Aorta (tissue), 5 donors: ENCODE measurements around the gene KCNJ10. TPM values are rescaled to one million over a fixed set of nuclear protein-coding genes. Genes with fewer than 3 reads are reported as not detected.

Experiments
- ATAC-seq: fragments of 200-7000 bp; cut with Tn5 transposase; one replicate; pipeline ENCODE4 v1.9.1; 2022; ENCODE audit warnings: moderate library complexity; ENCODE audit not compliant: low FRiP score
- DNase-seq, 2 donors: peaks; one replicate each; pipeline ENCODE4 v3.0.0-alpha.2; 2020
- H3K27ac ChIP-seq, 2 donors: one replicate each; pipeline ENCODE4 v1.5.1; 2013; ENCODE audit warnings: low read length in 2 of 2, mild to moderate bottlenecking in 2 of 2, moderate library complexity in 2 of 2, control low read depth in 1 of 2, inconsistent platforms in 1 of 2, low read depth in 1 of 2
- H3K27me3 ChIP-seq, 2 donors: one replicate each; pipeline ENCODE4 v1.6.1; 2013; ENCODE audit warnings: control low read depth in 1 of 2, low read length in 1 of 2, mild to moderate bottlenecking in 1 of 2, moderate library complexity in 1 of 2; ENCODE audit not compliant: insufficient read depth in 2 of 2, control insufficient read depth in 1 of 2
- H3K36me3 ChIP-seq, 2 donors: one replicate each; pipeline ENCODE4 v1.6.1; 2013; ENCODE audit warnings: control low read depth in 1 of 2, low read length in 1 of 2, mild to moderate bottlenecking in 1 of 2; ENCODE audit not compliant: insufficient read depth in 2 of 2, control insufficient read depth in 1 of 2
- H3K4me1 ChIP-seq, 2 donors: one replicate each; pipeline ENCODE4 v1.6.1; 2013; ENCODE audit warnings: low read length in 2 of 2, control low read depth in 1 of 2, mild to moderate bottlenecking in 1 of 2, moderate library complexity in 1 of 2; ENCODE audit not compliant: insufficient read depth in 2 of 2, control insufficient read depth in 1 of 2
- H3K4me3 ChIP-seq, 2 donors: one replicate each; pipeline ENCODE4 v1.5.1; 2013; ENCODE audit warnings: low read length in 2 of 2, control low read depth in 1 of 2, mild to moderate bottlenecking in 1 of 2
- H3K9me3 ChIP-seq: one replicate; pipeline ENCODE4 v1.6.1; 2013; ENCODE audit warnings: mild to moderate bottlenecking, low read length; ENCODE audit not compliant: control insufficient read depth
- WGBS, 2 donors: extraction: QIAGEN DNeasy Blood & Tissue Kit; methylation state at CpG; one replicate each; pipeline ENCODE4 v1.1.7; 2013; 5-methylcytosine and 5-hydroxymethylcytosine counted together
- intact Hi-C, 2 donors: fragments of 100-400 bp; cut with DNase I; formaldehyde crosslinking; loops; one replicate each; pipeline versions ENCODE4 v1.14.2 to v1.15.0; 2022
- polyA plus RNA-seq, 2 donors: library from polyadenylated mRNA; stranded (reverse); fragments of 200-250 nt; gene quantifications; one replicate each; pipeline ENCODE4 v1.2.3, GENCODE V29; 2013
- total RNA-seq, 2 donors: library from RNA; stranded (reverse); fragmentation: NEBNext Ultra II Directional; extraction: Animal tissue kit (Norgen Biotek cat#: 25700); gene quantifications; one replicate each; pipeline ENCODE4 v1.2.1, GENCODE V29; 2021
- donor health status: healthy with polysubstance abuse.
- donor health status: Bipolar disorder and iron deficiency.
- donor health status: DM: no; HTN: no; CAD: no.
- donor health status: DM: no; HTN: no; CAD: no.
- donor health status: DM: yes; HTN: yes; CAD: no.

The KCNJ10 gene
- total and polyA plus RNA-seq, 4 donors: 0.10 to 0.63 (median 0.24) TPM; not detected in 1

GRCh38 chr1:160064164-160064563 is 5.8 kb downstream of the KCNJ10 start:
- no peaks in the 10 kb centered on the region for H3K9me3 ChIP-seq
- intact Hi-C loops: no loop called here
- no peak overlapping the region for H3K4me3 ChIP-seq
- ATAC-seq (no peak), DNase-seq (no peak)
- H3K4me1 ChIP-seq: no peaks in the 10 kb centered on the region
- H3K27ac ChIP-seq: no peak overlapping the region
- H3K36me3 ChIP-seq: no peaks in the 10 kb centered on the region
- no peaks in the 10 kb centered on the region for H3K27me3 ChIP-seq
- 88% methylated on average over 3 of the region's 3 CpGs for WGBS, 2 donors

- no peaks in the 10 kb centered on the region for H3K4me1 ChIP-seq
- 94 to 97% methylated on average over 5 of the region's 5 CpGs for WGBS, 2 donors
- H3K36me3 ChIP-seq: no peaks in the 10 kb centered on the region
- DNase-seq (no peak), ATAC-seq (no peak)
- no peaks in the 10 kb centered on the region for H3K27me3 ChIP-seq
- no peak overlapping the region for H3K4me3 ChIP-seq
- H3K27ac ChIP-seq: no peak overlapping the region
- no peaks in the 10 kb centered on the region for H3K9me3 ChIP-seq
- intact Hi-C loops: no loop called here
Measured at GRCh38 chr1:160063176-160063575, 6.8 kb downstream of the KCNJ10 start.

- Histone ChIP-seq H3K27ac (no peak overlapping the region), H3K36me3 (no peaks in the 10 kb centered on the region), H3K9me3 (no peaks in the 10 kb centered on the region), H3K4me1 (no peaks in the 10 kb centered on the region), H3K27me3 (no peaks in the 10 kb centered on the region), H3K4me3 (no peak overlapping the region)
- WGBS, 2 donors: 70 to 75% methylated on average over 6 of the region's 6 CpGs
- DNase-seq (no peak), ATAC-seq (no peak)
- intact Hi-C loops: no loop called here
Measured at GRCh38 chr1:160062230-160062532, 7.8 kb downstream of the KCNJ10 start.

- H3K9me3 ChIP-seq: no peaks in the 10 kb centered on the region
- H3K36me3 ChIP-seq: no peaks in the 10 kb centered on the region
- no peak overlapping the region for H3K4me3 ChIP-seq
- WGBS, 2 donors: 65 to 67% methylated on average over 13 to 15 of the region's 15 CpGs
- no peaks in the 10 kb centered on the region for H3K27me3 ChIP-seq
- no peak for DNase-seq
- no peak overlapping the region for H3K27ac ChIP-seq
- no peak for ATAC-seq
- no peaks in the 10 kb centered on the region for H3K4me1 ChIP-seq
- intact Hi-C loops: no loop called here
Measured at GRCh38 chr1:160061369-160062229, 8.4 kb downstream of the KCNJ10 start.

GRCh38 chr1:160058087-160058486 is 11.9 kb downstream of the KCNJ10 start:
- H3K4me1 ChIP-seq: no peaks in the 10 kb centered on the region
- ATAC-seq: no peak
- no peak overlapping the region for H3K4me3 ChIP-seq
- WGBS, 2 donors: 23 to 25% methylated on average over 2 of the region's 2 CpGs
- DNase-seq: no peak
- H3K27me3 ChIP-seq: no peaks in the 10 kb centered on the region
- H3K27ac ChIP-seq: no peak overlapping the region
- H3K9me3 ChIP-seq: no peaks in the 10 kb centered on the region
- intact Hi-C loops: no loop called here
- H3K36me3 ChIP-seq: no peaks in the 10 kb centered on the region

- Histone ChIP-seq H3K4me1 (no peaks in the 10 kb centered on the region), H3K27ac (no peak overlapping the region), H3K36me3 (no peaks in the 10 kb centered on the region), H3K27me3 (no peaks in the 10 kb centered on the region), H3K9me3 (no peaks in the 10 kb centered on the region), H3K4me3 (no peak overlapping the region)
- no peak for DNase-seq
- intact Hi-C loops: no loop called here
- no peak for ATAC-seq
- WGBS, 2 donors: 90 to 91% methylated on average over 1 of the region's 1 CpG
Measured at GRCh38 chr1:160056648-160057169, 13.3 kb downstream of the KCNJ10 start.

- DNase-seq (no peak), ATAC-seq (no peak)
- Histone ChIP-seq H3K4me1 (no peaks in the 10 kb centered on the region), H3K4me3 (no peak overlapping the region), H3K27ac (no peak overlapping the region), H3K36me3 (no peaks in the 10 kb centered on the region), H3K9me3 (no peaks in the 10 kb centered on the region), H3K27me3 (no peaks in the 10 kb centered on the region)
- 68 to 73% methylated on average over 7 of the region's 7 CpGs for WGBS, 2 donors
- intact Hi-C loops: no loop called here
Measured at GRCh38 chr1:160053548-160054365, 16.2 kb downstream of the KCNJ10 start.

- Histone ChIP-seq H3K27ac (no peak overlapping the region), H3K36me3 (no peaks in the 10 kb centered on the region), H3K27me3 (no peaks in the 10 kb centered on the region), H3K9me3 (no peaks in the 10 kb centered on the region), H3K4me3 (no peak overlapping the region), H3K4me1 (no peaks in the 10 kb centered on the region)
- WGBS, 2 donors: 61 to 65% methylated on average over 6 of the region's 6 CpGs
- intact Hi-C loops: no loop called here
- ATAC-seq: no peak
- DNase-seq: no peak
Measured at GRCh38 chr1:160052936-160053335, 17.0 kb downstream of the KCNJ10 start.
